Astrocyte (in vitro differentiated cells and primary cell): ENCODE data around the gene SCAMP4.

ENCODE experiments used
- CTCF ChIP-seq: IDR thresholded peaks from 2 replicates; pipeline ENCODE4 v1.5.1; 2011; ENCODE audit warnings: low read depth, mild to moderate bottlenecking, inconsistent platforms, low read length, moderate library complexity; ENCODE audit not compliant: insufficient read depth
- EZH2 ChIP-seq: IDR thresholded peaks from 2 replicates; pipeline ENCODE4 v1.6.1; 2012; ENCODE audit warnings: mild to moderate bottlenecking, low read length, inconsistent platforms; ENCODE audit not compliant: insufficient read depth

- no peak for TF ChIP-seq CTCF
- TF ChIP-seq EZH2 = no peak
Observed at GRCh38 chr19:1956122-1956494, 50.9 kb downstream of the SCAMP4 start.
